GM12874 (cell line): ENCODE results near the gene SLC5A1.

Source experiments
- CTCF ChIP-seq: IDR thresholded peaks from 2 replicates; pipeline ENCODE4 v1.5.1; 2011; ENCODE audit warnings: low read depth, mild to moderate bottlenecking, control low read depth, low read length, moderate library complexity; ENCODE audit not compliant: insufficient read depth

Gene SLC5A1

GRCh38 chr22:32042924-32043323 is at the start of gene SLC5A1:
Gene SLC5A1, plus strand, starts transcription at chr22:32043261. Its CDS starts 21 bp downstream, at chr22:32043282.
- TF ChIP-seq CTCF = no peak

GRCh38 chr22:31995046-31995445 is 48.0 kb upstream of the SLC5A1 start:
- 0 out of 2 replicates have a peak, but pooled peaks have one; percentile 20 for TF ChIP-seq CTCF

- no peak for TF ChIP-seq CTCF
Observed at GRCh38 chr22:31995807-31996206, 47.3 kb upstream of the SLC5A1 start.

- no peak for TF ChIP-seq CTCF
Observed at GRCh38 chr22:31998784-31999385, 44.2 kb upstream of the SLC5A1 start.

- no peak for TF ChIP-seq CTCF
Observed at GRCh38 chr22:32000181-32000580, 42.9 kb upstream of the SLC5A1 start.

GRCh38 chr22:32005453-32005852 is 37.6 kb upstream of the SLC5A1 start:
- no peak for TF ChIP-seq CTCF

GRCh38 chr22:32013200-32013599 is 29.9 kb upstream of the SLC5A1 start:
- no peak for TF ChIP-seq CTCF

GRCh38 chr22:32016081-32016480 is 27.0 kb upstream of the SLC5A1 start:
- no peak for TF ChIP-seq CTCF
